ENCODE data around the gene SLC2A11. TPM values are rescaled to one million over a fixed set of nuclear protein-coding genes. Genes with fewer than 3 reads are reported as not detected.

The SLC2A11 gene
- total RNA-seq, 2 experiments from 2014 or later: 7.6 to 7.7 TPM

GRCh38 chr22:23833911-23834317, 23.8 kb upstream of the SLC2A11 start:
- intact Hi-C loops (cut with DNase I, micrococcal nuclease): loop anchor here in 1 of 2 experiments (10.0 kb wide), 1 partner anchor 619 kb away; no protein-coding TSS in a partner anchor
- Mint-ChIP-seq H3K27ac (no peak overlapping the region), H3K9me3 (ENCODE audit: low read depth) (no peaks in the 10 kb centered on the region), H3K27me3 (no peaks in the 10 kb centered on the region), H3K4me3 (no peak overlapping the region), H3K4me1 (peaks cover 10% of the 10 kb centered on the region), H3K36me3 (ENCODE audit: low read depth) (peaks cover 5% of the 10 kb centered on the region)
- CTCF ChIA-PET: interaction anchor here (1.1 kb wide), 1 partner anchor 16 kb away, joined by 5 read pairs; no protein-coding TSS in a partner anchor
- DNase-seq (no peak), ATAC-seq (no peak)
- POLR2A ChIA-PET: no interaction called here

- Mint-ChIP-seq H3K27me3 (peaks cover 2% of the 10 kb centered on the region), H3K27ac (no peak overlapping the region), H3K4me1 (peaks cover 15% of the 10 kb centered on the region), H3K36me3 (ENCODE audit: low read depth) (peaks cover 5% of the 10 kb centered on the region), H3K9me3 (ENCODE audit: low read depth) (no peaks in the 10 kb centered on the region), H3K4me3 (no peak overlapping the region)
- ChIA-PET POLR2A (no interaction called here), CTCF (interaction anchor here (1.1 kb wide), 1 partner anchor 15 kb away, joined by 5 read pairs; no protein-coding TSS in a partner anchor)
- ATAC-seq: no peak
- intact Hi-C loops (cut with DNase I, micrococcal nuclease): loop anchor here in 1 of 2 experiments (10.0 kb wide), 1 partner anchor 620 kb away; no protein-coding TSS in a partner anchor
- DNase-seq: no peak
Observed at GRCh38 chr22:23834406-23834792, 23.3 kb upstream of the SLC2A11 start.

- no peak overlapping the region for H3K4me3 Mint-ChIP-seq
- no peak overlapping the region for H3K27ac Mint-ChIP-seq
- peaks cover 19% of the 10 kb centered on the region for H3K4me1 Mint-ChIP-seq
- ChIA-PET CTCF (interaction anchor here (1.1 kb wide), 1 partner anchor 15 kb away, joined by 5 read pairs; no protein-coding TSS in a partner anchor), POLR2A (no interaction called here)
- DNase-seq: no peak
- H3K27me3 Mint-ChIP-seq: peaks cover 2% of the 10 kb centered on the region
- H3K36me3 Mint-ChIP-seq (ENCODE audit: low read depth): peaks cover 5% of the 10 kb centered on the region
- no peak for ATAC-seq
- H3K9me3 Mint-ChIP-seq (ENCODE audit: low read depth): no peaks in the 10 kb centered on the region
- intact Hi-C loops (cut with DNase I, micrococcal nuclease): loop anchor here in 1 of 2 experiments (10.0 kb wide), 1 partner anchor 620 kb away; no protein-coding TSS in a partner anchor
Observed at GRCh38 chr22:23834793-23835483, 22.7 kb upstream of the SLC2A11 start.

DNA sequence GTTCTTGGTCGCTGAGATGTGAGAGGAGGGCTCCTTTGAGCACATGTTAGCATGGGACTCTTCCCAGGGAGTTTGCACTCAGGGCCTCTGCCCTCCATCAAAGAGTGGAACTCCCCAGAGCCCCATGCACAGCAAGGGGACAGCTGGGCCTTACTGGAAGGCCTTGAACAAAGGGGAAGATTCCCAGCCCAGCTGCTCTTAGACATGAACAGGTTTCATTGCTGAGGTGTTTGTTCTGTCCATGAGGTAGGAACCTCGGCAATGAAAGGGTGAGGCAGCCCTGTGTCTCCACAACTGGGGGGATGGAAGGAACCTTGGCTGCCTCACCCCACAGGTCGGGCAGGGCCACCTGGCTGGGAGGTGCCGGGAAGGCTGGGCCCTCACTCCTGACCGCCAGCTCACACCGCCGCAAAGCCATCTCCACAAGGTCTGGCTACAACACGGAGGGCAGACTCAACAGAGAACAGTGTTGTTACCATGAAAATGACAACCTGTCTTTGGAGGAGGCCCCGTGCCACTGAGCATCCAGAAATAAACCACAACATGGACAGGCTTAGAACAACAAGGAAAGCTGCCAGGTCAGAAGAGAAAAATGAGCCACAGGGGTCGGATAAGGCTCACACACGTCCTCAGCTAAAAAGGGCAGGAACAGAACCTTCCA, 22.1 kb upstream of the SLC2A11 start:
- Mint-ChIP-seq H3K36me3 (ENCODE audit: low read depth) (peaks cover 2% of the 10 kb centered on the region), H3K27ac (peak overlapping the region; percentile 11), H3K27me3 (peaks cover 2% of the 10 kb centered on the region), H3K4me1 (peaks cover 19% of the 10 kb centered on the region), H3K9me3 (ENCODE audit: low read depth) (no peaks in the 10 kb centered on the region), H3K4me3 (no peak overlapping the region)
- intact Hi-C loops (cut with DNase I, micrococcal nuclease): loop anchor here in 1 of 2 experiments (10.0 kb wide), 1 partner anchor 621 kb away; no protein-coding TSS in a partner anchor
- POLR2A ChIA-PET: no interaction called here
- ATAC-seq: no peak
- CTCF ChIA-PET: interaction anchor here (1.4 kb wide), 1 partner anchor 14 kb away, joined by 7 read pairs; no protein-coding TSS in a partner anchor
- no peak for DNase-seq

DNA sequence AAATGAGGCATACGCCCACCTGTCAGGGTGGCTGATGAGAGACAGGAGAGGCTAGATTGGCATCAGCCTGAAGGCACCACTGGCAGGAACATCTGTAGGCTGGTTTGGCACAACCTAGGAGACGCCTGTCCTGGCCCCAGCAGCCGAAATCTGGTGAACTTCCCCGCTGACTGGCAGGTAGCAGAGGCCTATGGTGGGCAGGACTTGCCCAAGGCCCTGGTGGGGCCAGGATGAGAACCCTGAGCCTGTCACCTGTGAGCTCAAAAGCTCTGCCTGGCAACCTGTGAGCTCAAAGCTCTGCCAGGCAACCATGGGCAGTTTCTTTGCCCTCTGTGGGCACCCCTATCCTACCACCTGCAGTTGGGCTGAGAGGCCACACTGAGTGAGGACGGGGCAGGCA, 21.4 kb upstream of the SLC2A11 start:
- Mint-ChIP-seq H3K27me3 (peaks cover 2% of the 10 kb centered on the region), H3K4me3 (no peak overlapping the region), H3K36me3 (ENCODE audit: low read depth) (no peaks in the 10 kb centered on the region), H3K27ac (no peak overlapping the region), H3K4me1 (peaks cover 19% of the 10 kb centered on the region), H3K9me3 (ENCODE audit: low read depth) (no peaks in the 10 kb centered on the region)
- intact Hi-C loops (cut with DNase I, micrococcal nuclease): loop anchor here in 1 of 2 experiments (10.0 kb wide), 1 partner anchor 621 kb away; no protein-coding TSS in a partner anchor
- ChIA-PET POLR2A (no interaction called here), CTCF (interaction anchor here (0.5 to 1.4 kb wide), 3 partner anchors 13 to 31 kb away, joined by 3 to 7 read pairs (median 5); partner anchors contain the start of gene SLC2A11)
- ATAC-seq (no peak), DNase-seq (no peak)

- ChIA-PET POLR2A (no interaction called here), CTCF (interaction anchor here (0.5 to 1.4 kb wide), 3 partner anchors 13 to 30 kb away, joined by 3 to 7 read pairs (median 5); partner anchors contain the start of gene SLC2A11)
- intact Hi-C loops (cut with DNase I, micrococcal nuclease): loop anchor here in 1 of 2 experiments (10.0 kb wide), 1 partner anchor 622 kb away; no protein-coding TSS in a partner anchor
- Mint-ChIP-seq H3K4me1 (peaks cover 19% of the 10 kb centered on the region), H3K36me3 (ENCODE audit: low read depth) (no peaks in the 10 kb centered on the region), H3K27ac (no peak overlapping the region), H3K4me3 (no peak overlapping the region), H3K9me3 (ENCODE audit: low read depth) (no peaks in the 10 kb centered on the region), H3K27me3 (peaks cover 2% of the 10 kb centered on the region)
- ATAC-seq: no peak
- no peak for DNase-seq
Observed at GRCh38 chr22:23836692-23837495, 20.8 kb upstream of the SLC2A11 start.

- ChIA-PET CTCF (no interaction called here), POLR2A (no interaction called here)
- H3K27ac Mint-ChIP-seq: no peak overlapping the region
- H3K36me3 Mint-ChIP-seq (ENCODE audit: low read depth): no peaks in the 10 kb centered on the region
- H3K4me1 Mint-ChIP-seq: peaks cover 19% of the 10 kb centered on the region
- H3K9me3 Mint-ChIP-seq (ENCODE audit: low read depth): no peaks in the 10 kb centered on the region
- DNase-seq: no peak
- H3K27me3 Mint-ChIP-seq: peaks cover 2% of the 10 kb centered on the region
- no peak for ATAC-seq
- no peak overlapping the region for H3K4me3 Mint-ChIP-seq
- intact Hi-C loops (cut with DNase I, micrococcal nuclease): loop anchor here in 1 of 2 experiments (10.0 kb wide), 1 partner anchor 623 kb away; no protein-coding TSS in a partner anchor
Observed at GRCh38 chr22:23837496-23837859, 20.2 kb upstream of the SLC2A11 start.

- ATAC-seq: no peak
Observed at GRCh38 chr22:23837911-23838680, 19.6 kb upstream of the SLC2A11 start.

DNA sequence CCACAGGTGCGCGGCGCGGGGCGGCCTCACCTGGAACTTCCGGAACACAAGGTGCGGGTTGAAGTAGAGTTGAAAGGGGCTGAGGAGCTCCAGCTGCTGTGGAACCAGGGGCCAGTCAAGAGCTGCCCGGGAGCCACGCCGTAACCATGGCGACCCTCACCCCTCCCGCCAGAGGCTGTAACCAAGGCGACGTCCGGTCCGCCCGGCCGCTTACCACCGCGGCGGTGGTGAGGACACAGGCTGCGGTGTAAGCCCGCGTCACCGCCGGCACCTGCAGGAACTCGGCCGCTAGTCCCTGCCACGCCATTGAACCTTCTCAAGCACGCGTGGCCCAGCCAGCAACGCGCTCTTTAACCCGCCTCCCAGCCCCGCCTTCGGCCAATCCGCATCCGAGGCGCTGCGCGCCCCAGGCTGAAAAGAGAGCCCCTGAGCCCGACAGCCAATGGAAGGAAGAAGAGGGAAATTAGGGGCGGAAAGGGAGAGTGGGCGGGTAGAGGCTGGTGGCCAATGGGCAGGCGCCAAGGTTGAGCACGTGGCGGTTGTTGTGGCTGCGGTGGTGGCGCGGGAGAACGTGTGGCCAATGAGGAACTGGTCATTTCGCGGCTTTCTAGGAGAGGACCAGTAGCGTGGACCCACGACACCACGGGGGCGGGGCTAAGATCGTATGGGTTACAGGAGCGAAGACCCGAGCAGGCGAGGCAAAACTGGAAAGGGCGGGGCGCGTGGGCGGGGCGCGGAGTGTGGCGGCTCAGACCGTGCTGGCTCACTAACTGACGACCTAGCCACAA, 18.8 kb upstream of the SLC2A11 start, which contains the start of gene DERL3:
Gene DERL3, minus strand, starts transcription at position 326 of the 788 bp plus-strand sequence. Its CDS starts 19 bp downstream, at position 307.
- Mint-ChIP-seq H3K27me3 (peaks cover 2% of the 10 kb centered on the region), H3K27ac (peak within 1 kb of the TSS; percentile 80), H3K4me3 (peak within 1 kb of the TSS; percentile 83), H3K9me3 (ENCODE audit: low read depth) (no peaks in the 10 kb centered on the region), H3K4me1 (peaks cover 19% of the 10 kb centered on the region), H3K36me3 (ENCODE audit: low read depth) (no peaks in the 10 kb centered on the region)
- intact Hi-C loops (cut with DNase I, micrococcal nuclease): loop anchor here (1.0 to 10.0 kb wide), 7 partner anchors 52 to 624 kb away; partner anchors contain the start of genes CHCHD10 (in 1 of the 2), MIF (in 1 of the 2), SMARCB1 (in 1 of the 2) and ZNF70 (in 1 of the 2)
- ChIA-PET CTCF (interaction anchor here (0.8 to 1.1 kb wide), 2 partner anchors 11 to 19 kb away, joined by 3 to 4 read pairs; partner anchors contain the start of gene SLC2A11), POLR2A (interaction anchor here (0.9 kb wide), 1 partner anchor 19 kb away, joined by 3 read pairs; the partner anchor contains the start of gene SLC2A11)
- DNase-seq (peak; percentile 97), ATAC-seq (peak; percentile 94)

More at GRCh38 chr22:23837911-23838680, 19.6 kb upstream of the SLC2A11 start:
- ChIA-PET CTCF (interaction anchor here (0.8 to 1.1 kb wide), 2 partner anchors 12 to 19 kb away, joined by 3 to 4 read pairs; partner anchors contain the start of gene SLC2A11), POLR2A (interaction anchor here (0.9 kb wide), 1 partner anchor 19 kb away, joined by 3 read pairs; the partner anchor contains the start of gene SLC2A11)
- Mint-ChIP-seq H3K27me3 (peaks cover 2% of the 10 kb centered on the region), H3K36me3 (ENCODE audit: low read depth) (no peaks in the 10 kb centered on the region), H3K4me3 (peak overlapping the region; percentile 83), H3K27ac (peak overlapping the region; percentile 80), H3K9me3 (ENCODE audit: low read depth) (no peaks in the 10 kb centered on the region), H3K4me1 (peaks cover 19% of the 10 kb centered on the region)
- DNase-seq: peak; percentile 19
- intact Hi-C loops (cut with DNase I, micrococcal nuclease): loop anchor here (2.0 to 10.0 kb wide), 2 partner anchors 51 to 623 kb away; partner anchors contain the start of gene SMARCB1 (in 1 of the 2)

Measured in activated CD4-positive, alpha-beta T cell treated with anti-CD3 and anti-CD28 coated beads for 36 hours (primary cell).